ENCODE results near the gene SPATA31E1.
"Not testable (repeated sequence)": the region's sequence is repeated elsewhere in the genome, so short reads cannot be mapped to it uniquely, and the experiment has no call there.

The SPATA31E1 gene

DNA sequence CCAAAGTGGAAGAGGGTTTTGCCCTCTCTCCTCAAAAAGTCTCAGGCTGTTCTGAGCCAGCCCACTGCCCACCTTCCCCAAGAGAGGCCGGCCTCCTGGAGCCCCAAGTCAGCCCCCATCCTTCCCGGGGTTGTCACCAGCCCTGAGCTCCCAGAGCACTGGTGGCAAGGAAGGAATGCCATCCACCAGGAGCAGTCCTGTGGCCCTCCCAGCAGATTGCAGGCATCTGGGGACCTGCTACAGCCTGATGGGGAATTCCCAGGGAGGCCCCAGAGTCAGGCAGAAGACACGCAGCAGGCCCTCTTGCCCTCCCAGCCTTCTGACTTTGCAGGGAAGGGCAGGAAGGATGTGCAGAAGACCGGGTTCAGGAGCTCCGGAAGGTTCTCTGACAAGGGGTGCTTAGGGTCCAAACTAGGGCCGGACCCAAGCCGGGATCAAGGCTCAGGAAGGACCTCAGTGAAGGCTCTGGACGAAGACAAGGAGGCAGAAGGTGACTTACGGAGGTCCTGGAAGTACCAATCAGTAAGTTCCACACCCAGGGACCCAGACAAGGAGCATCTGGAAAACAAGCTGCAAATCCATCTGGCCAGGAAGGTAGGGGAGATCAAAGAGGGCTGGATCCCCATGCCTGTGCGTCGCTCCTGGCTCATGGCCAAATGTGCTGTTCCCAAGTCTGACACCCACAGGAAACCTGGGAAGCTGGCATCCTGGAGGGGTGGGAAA, 3.7 kb downstream of the SPATA31E1 start:
- DNase-seq (ENCODE audit: low spot score), result no peak

DNA sequence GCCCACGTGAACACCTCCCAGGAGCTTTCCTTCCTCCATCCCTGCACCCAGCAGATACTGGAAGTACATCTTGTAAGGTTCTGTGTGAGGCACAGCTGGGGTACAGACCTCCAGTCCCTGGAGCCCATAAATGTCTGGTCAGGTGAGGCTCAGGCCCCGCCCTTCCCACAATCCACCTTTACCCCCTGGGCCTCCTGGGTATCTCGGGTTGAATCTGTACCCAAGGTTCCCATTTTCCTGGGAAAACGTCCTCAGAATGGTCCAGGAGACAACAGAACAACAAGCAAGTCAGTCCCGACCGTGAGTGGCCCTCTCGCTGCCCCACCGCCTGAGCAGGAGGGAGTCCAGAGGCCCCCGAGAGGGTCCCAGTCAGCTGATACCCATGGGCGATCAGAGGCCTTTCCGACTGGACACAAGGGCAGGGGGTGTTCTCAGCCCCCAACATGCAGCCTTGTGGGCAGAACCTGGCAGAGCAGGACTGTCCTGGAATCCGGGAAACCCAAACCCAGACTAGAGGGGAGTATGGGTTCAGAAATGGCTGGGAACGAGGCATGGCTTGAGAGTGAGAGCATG, 4.3 kb downstream of the SPATA31E1 start:
- DNase-seq (ENCODE audit: low spot score), result no peak

- no peak for DNase-seq (ENCODE audit: low spot score)
Measured at GRCh38 chr9:87887661-87888480, 5.2 kb downstream of the SPATA31E1 start.

DNA sequence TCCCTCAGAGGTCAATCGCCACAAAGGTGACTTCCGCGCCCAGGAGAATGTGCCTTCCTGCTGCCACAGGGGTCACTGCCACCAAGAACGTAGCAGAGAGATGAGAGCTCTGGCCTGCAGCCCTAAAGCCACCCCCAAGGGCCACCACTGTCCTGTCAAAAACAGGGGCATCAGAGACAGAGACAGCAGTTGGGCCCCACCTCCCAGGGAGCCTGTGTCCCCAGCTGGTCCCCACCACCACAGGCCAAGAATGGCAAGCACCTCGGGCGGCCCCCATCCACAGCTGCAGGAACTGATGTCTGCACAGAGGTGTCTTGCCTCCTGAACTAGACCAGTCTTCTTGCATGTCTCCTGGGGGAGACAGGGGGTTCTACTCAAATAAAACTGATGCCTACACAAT, 5.8 kb downstream of the SPATA31E1 start:
- DNase-seq (ENCODE audit: low spot score), result no peak

- DNase-seq (ENCODE audit: low spot score), result no peak
Measured at GRCh38 chr9:87889065-87889881, 6.6 kb downstream of the SPATA31E1 start.

DNA sequence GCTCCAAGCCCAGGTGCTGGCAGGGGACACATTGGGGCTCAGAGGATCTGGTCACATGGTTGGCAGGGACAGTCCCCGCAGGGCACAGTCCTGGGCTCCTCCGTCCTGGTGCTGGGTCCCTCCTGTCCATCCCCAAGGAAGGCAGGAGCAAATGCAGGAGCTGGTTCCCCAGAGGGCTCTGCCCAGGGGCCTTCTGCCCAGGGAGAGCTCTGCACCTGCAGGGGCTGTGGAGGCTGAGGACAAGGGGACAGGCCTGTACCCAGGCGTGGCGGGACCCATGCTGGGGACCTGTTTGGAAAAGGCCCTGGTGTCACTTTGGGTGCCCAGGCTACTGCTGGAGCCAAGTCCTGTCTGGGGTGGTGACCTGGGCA, 7.2 kb downstream of the SPATA31E1 start:
- DNase-seq (ENCODE audit: low spot score), result no peak

DNA sequence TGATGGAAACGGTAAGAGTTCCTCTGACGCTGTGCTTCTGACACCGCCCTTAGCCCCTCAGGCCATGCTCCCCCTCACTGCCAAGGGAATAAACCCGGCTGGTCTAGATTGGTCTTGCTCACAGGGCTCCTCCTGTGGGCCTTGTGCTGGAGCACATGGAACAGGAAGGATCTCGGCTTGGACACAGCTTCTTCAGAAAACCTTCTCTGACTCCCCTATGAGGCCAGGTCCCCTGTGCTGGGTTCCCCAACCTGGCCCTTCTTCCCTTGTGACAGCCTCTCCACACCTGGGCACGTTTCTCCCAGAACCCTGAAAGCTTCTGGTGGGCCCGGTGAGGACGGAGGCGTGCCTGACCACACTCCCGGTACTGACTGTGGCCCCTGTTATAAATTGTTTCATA, 8.2 kb downstream of the SPATA31E1 start:
- no peak for DNase-seq (ENCODE audit: low spot score)

- DNase-seq (ENCODE audit: low spot score), result no peak
Measured at GRCh38 chr9:87891754-87892153, 9.1 kb downstream of the SPATA31E1 start.

- no peak for DNase-seq (ENCODE audit: low spot score)
Measured at GRCh38 chr9:87892956-87893355, 10.3 kb downstream of the SPATA31E1 start.

GRCh38 chr9:87894998-87895625, 12.4 kb downstream of the SPATA31E1 start:
- no peak for DNase-seq (ENCODE audit: low spot score)

DNA sequence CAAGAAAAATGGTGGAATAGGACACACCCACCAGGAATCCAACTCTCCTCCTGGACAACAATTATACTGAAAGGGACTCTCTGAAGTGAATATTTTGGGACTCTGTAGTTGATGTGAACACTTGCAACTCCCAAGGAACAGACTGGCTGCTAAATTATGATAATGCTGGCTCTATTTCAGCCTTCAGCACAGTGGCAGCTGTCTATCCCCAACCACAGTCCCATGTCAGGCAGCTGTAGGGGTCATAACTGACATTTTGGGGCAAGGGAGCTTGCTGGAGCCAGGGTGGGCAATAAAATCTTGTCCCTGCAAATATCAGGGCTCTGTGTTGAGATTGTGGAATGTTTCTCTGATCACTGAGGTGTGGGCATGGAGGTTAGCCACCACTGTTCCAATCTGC, 14.2 kb downstream of the SPATA31E1 start:
- no peak for DNase-seq (ENCODE audit: low spot score)

DNA sequence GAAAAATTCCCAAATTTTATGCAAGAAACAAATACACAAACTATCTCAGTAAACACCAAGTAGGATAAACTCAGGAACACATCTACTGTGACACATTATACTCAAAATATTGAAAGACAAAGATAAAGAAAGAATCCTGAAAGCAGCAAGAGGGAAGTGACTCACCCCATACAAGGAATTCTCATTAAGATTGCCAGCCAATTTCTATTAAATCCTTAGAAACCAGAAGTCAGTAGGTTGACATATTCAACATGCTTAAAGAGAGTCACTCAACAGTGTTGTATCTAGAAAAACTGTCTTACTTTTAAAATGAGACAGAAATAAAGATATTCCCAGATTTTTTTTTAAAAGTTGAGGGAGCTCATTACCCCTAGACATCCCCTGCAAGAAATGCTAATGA, 15.5 kb downstream of the SPATA31E1 start:
- DNase-seq (ENCODE audit: low spot score), result peak; percentile 5

- not testable (repeated sequence) for DNase-seq (ENCODE audit: low spot score)
Measured at GRCh38 chr9:87902371-87902770, 19.7 kb downstream of the SPATA31E1 start.

GRCh38 chr9:87909310-87910041, 26.8 kb downstream of the SPATA31E1 start:
- no peak for DNase-seq (ENCODE audit: low spot score)

DNA sequence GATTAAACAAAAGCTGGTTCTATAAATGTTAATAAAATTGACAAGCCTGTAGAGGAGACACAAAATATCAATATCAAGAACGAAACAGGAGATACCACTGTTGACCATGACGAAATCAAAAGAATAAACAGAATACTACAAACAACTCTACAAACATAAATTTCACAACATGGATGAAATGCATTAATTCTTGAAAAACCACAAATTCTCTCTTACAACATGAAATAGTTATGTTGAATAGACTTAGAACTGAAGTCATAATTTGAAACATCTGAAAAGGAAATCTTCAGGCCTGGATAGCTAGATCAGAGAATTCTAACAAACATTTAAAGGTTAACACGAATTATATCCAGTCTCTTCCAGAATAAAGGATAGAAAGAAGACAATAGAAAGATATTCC, 28.1 kb downstream of the SPATA31E1 start:
- no peak for DNase-seq (ENCODE audit: low spot score)

DNA sequence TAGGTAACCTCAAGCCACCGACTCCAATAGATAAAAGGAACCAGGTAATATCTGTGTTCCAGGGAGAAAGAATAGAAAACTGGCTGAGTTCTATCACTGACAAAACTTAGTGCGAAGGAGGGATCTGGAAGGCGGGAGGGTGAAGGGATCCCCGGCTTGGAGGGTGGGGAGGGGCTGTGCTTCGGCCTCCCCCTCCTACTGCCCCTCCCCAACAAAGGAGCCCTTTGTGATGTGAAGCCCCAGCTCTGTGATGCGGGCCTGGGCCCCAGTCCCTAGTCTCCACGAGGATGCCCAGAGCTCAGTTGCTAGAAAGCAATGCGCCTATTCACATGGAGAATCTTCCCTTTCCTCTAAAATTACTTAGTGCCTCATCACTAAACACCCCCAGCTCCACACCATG, 35.0 kb downstream of the SPATA31E1 start, which contains the start of gene SPATA31C1:
TSS of gene SPATA31C1 (plus strand) at position 301 of the 400 bp plus-strand sequence.
- DNase-seq (ENCODE audit: low spot score), result not testable (repeated sequence)

- DNase-seq (ENCODE audit: low spot score), result not testable (repeated sequence)
Measured at GRCh38 chr9:87919013-87919412, 36.3 kb downstream of the SPATA31E1 start.

- DNase-seq (ENCODE audit: low spot score), result not testable (repeated sequence)
Measured at GRCh38 chr9:87921561-87921960, 38.9 kb downstream of the SPATA31E1 start.

DNA sequence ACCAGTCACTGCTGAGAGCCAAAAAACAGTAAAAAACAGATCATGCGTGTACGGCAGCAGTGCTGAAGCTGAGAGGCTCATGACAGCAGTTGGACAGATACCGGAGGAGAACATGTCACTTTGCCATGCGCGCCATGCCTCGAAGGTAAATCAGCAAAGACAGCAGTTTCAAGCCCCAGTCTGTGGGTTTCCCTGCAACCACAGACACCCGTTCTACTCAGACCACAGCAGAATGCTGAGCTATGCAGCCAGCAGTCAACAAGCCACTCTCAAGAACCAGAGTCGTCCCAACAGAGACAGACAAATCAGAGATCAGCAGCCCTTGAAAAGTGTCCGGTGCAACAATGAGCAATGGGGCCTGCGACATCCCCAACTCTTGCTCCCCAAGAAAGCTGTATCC, 40.3 kb downstream of the SPATA31E1 start:
- not testable (repeated sequence) for DNase-seq (ENCODE audit: low spot score)

DNA sequence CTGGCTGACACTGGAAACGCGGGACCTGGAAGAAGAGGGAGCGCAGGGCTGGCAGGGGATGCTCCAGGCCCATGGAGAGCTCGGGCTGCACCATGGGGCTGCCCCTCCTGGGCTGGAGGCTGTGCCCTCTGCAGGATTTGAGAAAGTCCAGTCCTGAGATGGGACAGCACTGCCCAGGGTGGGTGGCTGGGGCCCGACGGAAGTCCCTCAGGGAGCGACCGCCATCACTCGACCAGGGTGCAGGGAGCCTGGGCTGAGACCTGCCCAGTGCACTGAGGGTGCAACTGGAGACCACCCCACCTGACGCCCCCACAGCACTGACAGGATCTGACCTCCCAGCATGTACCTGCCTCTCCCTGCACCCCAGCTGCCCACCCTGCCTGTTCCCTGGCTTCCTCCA, 42.2 kb downstream of the SPATA31E1 start:
- DNase-seq (ENCODE audit: low spot score), result not testable (repeated sequence)

GRCh38 chr9:87929152-87929551, 46.5 kb downstream of the SPATA31E1 start:
- DNase-seq (ENCODE audit: low spot score), result not testable (repeated sequence)

All from kidney capillary endothelial cell (primary cell).